K562 (cell line): Measurements from ENCODE around the gene SRRM4. TPM values are rescaled to one million over a fixed set of nuclear protein-coding genes. Genes with fewer than 3 reads are reported as not detected.

ENCODE experiments used
- ATAC-seq: fragments of 200-7000 bp; cut with Tn5 transposase; 3 replicates; pipeline ENCODE4 v1.9.1; 2020; ENCODE audit warnings: moderate library complexity
- BruUV-seq: library from RNA; stranded (reverse); fragments of 400-500 nt; replicated peaks from 2 replicates; lab custom pipeline; 2021; lab: Mats Ljungman, UMichigan
- CTCF ChIA-PET: fragments of 300-600 bp; formaldehyde crosslinking; extraction: SDS; loops from one replicate; lab custom pipeline; 2021; ENCODE audit warnings: low intra/inter-chr PET ratio; lab: Yijun Ruan, JAX
- POLR2A ChIA-PET: fragments of 300-600, 350-650 bp; sonication (Branson Sonifier 250); formaldehyde crosslinking; extraction: SDS; loops from one replicate; lab custom pipeline; 2021; ENCODE audit warnings: antibody characterized with exemption, inconsistent platforms; lab: Yijun Ruan, JAX
- DNase-seq, 4 experiments: peaks; one replicate each; pipeline versions ENCODE4 v3.0.0 to v3.0.0-alpha.2; 2011 to 2018; ENCODE audit warnings: low spot score in 3 of 4, mixed read lengths in 3 of 4; ENCODE audit errors: extremely low read depth in 1 of 4
- FAIRE-seq: peaks from 2 replicates; lab custom pipeline; 2011; peaks lifted over from hg19 to GRCh38; lab: Jason Lieb, UNC
- H2AFZ ChIP-seq: 2 replicates; pipeline ENCODE4 v1.6.0; 2011; ENCODE audit warnings: low read depth, low read length, control low read depth, inconsistent platforms
- H3K27ac ChIP-seq: fragments of 200-600 bp; 3 replicates; pipeline ENCODE4 v1.8.0; 2011; ENCODE audit warnings: low read depth, mild to moderate bottlenecking, control low read depth, inconsistent platforms, low read length, moderate library complexity, mixed read lengths; ENCODE audit errors: extremely low read depth
- H3K27me3 ChIP-seq, 2 experiments: fragments of 300-600 bp in 1 of 2; 2 replicates in 1 of 2; 3 replicates in 1 of 2; pipeline versions ENCODE4 v1.6.0 to v1.8.0; 2011; ENCODE audit warnings: inconsistent platforms in 2 of 2, low read length in 2 of 2, mild to moderate bottlenecking in 1 of 2, mixed read lengths in 1 of 2, moderate library complexity in 1 of 2; ENCODE audit not compliant: control insufficient read depth in 2 of 2, insufficient read depth in 2 of 2
- H3K36me3 ChIP-seq: fragments of 300-600 bp; 3 replicates; pipeline ENCODE4 v1.8.0; 2011; ENCODE audit warnings: mild to moderate bottlenecking, low read length, inconsistent platforms; ENCODE audit not compliant: control insufficient read depth, insufficient read depth
- H3K4me1 ChIP-seq, 2 experiments: fragments of 200-600 bp in 1 of 2; replicated peaks in 1 of 2; 2 replicates in 1 of 2; 3 replicates in 1 of 2; pipeline versions ENCODE4 v1.5.1 to v1.8.0; 2011; ENCODE audit warnings: inconsistent platforms in 2 of 2, low read length in 2 of 2, mild to moderate bottlenecking in 1 of 2, mixed read lengths in 1 of 2, moderate library complexity in 1 of 2; ENCODE audit not compliant: control insufficient read depth in 2 of 2, insufficient read depth in 2 of 2
- H3K4me2 ChIP-seq: 2 replicates; pipeline ENCODE4 v1.6.1; 2011; ENCODE audit warnings: low read length, control low read depth, inconsistent platforms, mixed read lengths; ENCODE audit not compliant: insufficient read depth
- H3K4me3 ChIP-seq: fragments of 200-600 bp; sonication (generic), shearing (Covaris generic); 2 replicates; pipeline ENCODE4 v1.5.1; 2016; ENCODE audit warnings: control low read depth, inconsistent platforms
- H3K79me2 ChIP-seq: fragments of 200-600 bp; 3 replicates; pipeline ENCODE4 v1.8.0; 2011; ENCODE audit warnings: low read length, inconsistent platforms; ENCODE audit not compliant: control insufficient read depth, insufficient read depth
- H3K9ac ChIP-seq, 2 experiments: 2 replicates each; pipeline versions ENCODE4 v1.6.0 to v1.6.1; 2011; ENCODE audit warnings: low read depth in 2 of 2, low read length in 2 of 2, control low read depth in 1 of 2, inconsistent platforms in 1 of 2, mild to moderate bottlenecking in 1 of 2, mixed read lengths in 1 of 2; ENCODE audit not compliant: insufficient read depth in 1 of 2
- H3K9me1 ChIP-seq: one replicate; pipeline ENCODE4 v1.6.0; 2011; ENCODE audit warnings: inconsistent platforms, mild to moderate bottlenecking, low read length, moderate library complexity; ENCODE audit not compliant: control insufficient read depth, insufficient read depth
- H3K9me3 ChIP-seq: replicated peaks from 2 replicates; pipeline ENCODE4 v1.5.1; 2011; ENCODE audit warnings: low read depth, low read length, inconsistent platforms; ENCODE audit not compliant: control insufficient read depth, insufficient read depth
- H4K20me1 ChIP-seq: replicated peaks from 2 replicates; pipeline ENCODE4 v1.6.1; 2011; ENCODE audit warnings: low read length, inconsistent platforms, mixed read lengths; ENCODE audit not compliant: control insufficient read depth, insufficient read depth
- NR1H2 ChIP-seq: sonication (generic); formaldehyde crosslinking; IDR thresholded peaks from 2 replicates; pipeline ENCODE4 v1.4.0; 2020; ENCODE audit warnings: mild to moderate bottlenecking, missing genetic modification reagents
- RBM25 ChIP-seq: fragments of 200-400 bp; formaldehyde crosslinking; IDR thresholded peaks from 2 replicates; pipeline ENCODE4 v1.6.1; 2018; ENCODE audit warnings: low read length, low read depth, moderate library complexity; ENCODE audit not compliant: severe bottlenecking
- U2AF2 ChIP-seq: fragments of 200-400 bp; formaldehyde crosslinking; optimal IDR thresholded peaks from 2 replicates; pipeline ENCODE3; 2017; ENCODE audit warnings: low read depth, mild to moderate bottlenecking, low read length
- ZBTB26 ChIP-seq: fragments of 450-650 bp; formaldehyde crosslinking; IDR thresholded peaks from 2 replicates; pipeline ENCODE4 v1.4.0; 2022; ENCODE audit warnings: missing genetic modification characterization
- WGBS: fragments of 100-300 bp; shearing (Covaris generic); methylation state at CpG from one replicate; pipeline ENCODE4 v1.1.6; 2016; ENCODE audit warnings: low coverage, mixed read lengths; ENCODE audit not compliant: insufficient coverage; ENCODE audit errors: missing lambda C conversion rate; 5-methylcytosine and 5-hydroxymethylcytosine counted together
- in situ Hi-C: fragments of 300-500 bp; cut with MboI; formaldehyde crosslinking; loops from 4 replicates; pipeline ENCODE4 v1.15.0; 2018; ENCODE audit warnings: inconsistent platforms, mixed read lengths
- intact Hi-C: fragments of 100-400 bp; cut with micrococcal nuclease; formaldehyde crosslinking; loops from 2 replicates; pipeline ENCODE4 v1.14.2; 2022
- polyA plus RNA-seq, 8 experiments: library from polyadenylated mRNA; depleted of rRNA in 4 of 8; stranded (reverse) in 5 of 8; unstranded in 3 of 8; fragments of >200 nt; fragmentation: Nextera tagmentation in 2 of 8; fragmentation: Illumina TruSeq in 1 of 8; extraction: Ambion mirVana in 2 of 8; extraction: Trizol in 1 of 8; gene quantifications; 2 replicates each; pipeline versions ENCODE4 v1.2.1 to v1.2.3, GENCODE V29; 2011 to 2014; ENCODE audit warnings: inconsistent platforms in 1 of 8, missing spikeins in 1 of 8
- total RNA-seq, 7 experiments: library from RNA; depleted of rRNA in 6 of 7; stranded (reverse); fragments of >200 nt in 6 of 7; fragmentation: Illumina TruSeq in 2 of 7; extraction: Trizol in 2 of 7; gene quantifications; 2 replicates each; pipeline versions ENCODE4 v1.2.1 to v1.2.3, GENCODE V29; 2011 to 2021; ENCODE audit warnings: low replicate concordance in 1 of 7

The SRRM4 gene
- total and polyA plus RNA-seq, 9 of the 15 experiments (the other 6 are each of a cell fraction or from before 2014, with no cell fraction given), result not detected

GRCh38 chr12:119014368-119014767 lies 33.0 kb downstream of the SRRM4 start (continued):
- TF ChIP-seq NR1H2 (CRISPR knock-in tag) (no peak), U2AF2 (no peak)

- DNase-seq (no peak), FAIRE-seq (no peak), ATAC-seq (no peak)
- in situ Hi-C loops, result no loop called here
- ChIA-PET CTCF (no interaction called here), POLR2A (no interaction called here)
- intact Hi-C loops, result no loop called here
- H3K27me3 ChIP-seq, result no peaks in the 10 kb centered on the region
- no peaks in the 10 kb centered on the region for H3K9me3 ChIP-seq
- no peak overlapping the region for H3K4me3 ChIP-seq
- H3K4me1 ChIP-seq, result no peaks in the 10 kb centered on the region
- H3K36me3 ChIP-seq, result no peaks in the 10 kb centered on the region
- H3K9ac ChIP-seq, result no peak overlapping the region
- H3K27ac ChIP-seq, result no peak overlapping the region
- no peaks in the 10 kb centered on the region for H3K79me2 ChIP-seq
- H4K20me1 ChIP-seq, result no peaks in the 10 kb centered on the region
- H3K4me2 ChIP-seq, result no peak overlapping the region
- H3K9me1 ChIP-seq, result no peaks in the 10 kb centered on the region
- 0% methylated on average over 2 of the region's 2 CpGs for WGBS
- TF ChIP-seq RBM25 (peak; percentile 77), ZBTB26 (CRISPR knock-in tag) (no peak)
- H2AFZ ChIP-seq, result no peak overlapping the region
- BruUV-seq, result no TSS peak
Observed at GRCh38 chr12:119016715-119017114, 35.4 kb downstream of the SRRM4 start.
